SK-N-SH (cell line): Measurements from ENCODE around the gene PLEKHB1. TPM values are rescaled to one million over a fixed set of nuclear protein-coding genes. Genes with fewer than 3 reads are reported as not detected.

ENCODE experiments used
- CTCF ChIA-PET: fragments of 300-600, 350-600 bp; formaldehyde crosslinking; extraction: SDS; loops from one replicate; lab custom pipeline; 2021; lab: Yijun Ruan, JAX
- POLR2A ChIA-PET: fragments of 350-600 bp; sonication (Branson Sonifier 250); formaldehyde crosslinking; extraction: SDS; loops from one replicate; lab custom pipeline; 2020; ENCODE audit warnings: antibody characterized with exemption, inconsistent platforms; lab: Yijun Ruan, JAX
- DNase-seq: peaks from one replicate; pipeline ENCODE4 v3.0.0; 2012
- H2AFZ ChIP-seq: fragments of 200-600 bp; sonication (generic); 2 replicates; pipeline ENCODE4 v1.8.1; 2016; ENCODE audit warnings: antibody characterized with exemption, mild to moderate bottlenecking, low read depth
- H3F3A ChIP-seq: fragments of 200-600 bp; sonication (generic); replicated peaks from 2 replicates; pipeline ENCODE3; 2016; ENCODE audit warnings: antibody characterized with exemption, mild to moderate bottlenecking; ENCODE audit not compliant: insufficient read depth
- H3K27ac ChIP-seq, 2 experiments: fragments of 200-500 bp in 1 of 2; fragments of 200-600 bp in 1 of 2; sonication (Bioruptor generic) in 1 of 2; sonication (generic), shearing (Covaris generic) in 1 of 2; 2 replicates each; pipeline versions ENCODE4 v1.5.1 to v1.6.1; 2014 to 2016; ENCODE audit warnings: low read depth in 2 of 2, inconsistent platforms in 1 of 2, low read length in 1 of 2, mild to moderate bottlenecking in 1 of 2, mixed read lengths in 1 of 2
- H3K27me3 ChIP-seq: fragments of 200-600 bp; sonication (generic), shearing (Covaris generic); 2 replicates; pipeline ENCODE4 v1.6.1; 2016; ENCODE audit warnings: mixed run types; ENCODE audit not compliant: insufficient read depth
- H3K36me3 ChIP-seq, 2 experiments: fragments of 200-500 bp in 1 of 2; fragments of 200-600 bp in 1 of 2; sonication (Bioruptor generic) in 1 of 2; sonication (generic) in 1 of 2; replicated peaks in 1 of 2; 2 replicates each; pipeline versions ENCODE3 to v1.5.1; 2014 to 2016; ENCODE audit warnings: low read length in 1 of 2, mild to moderate bottlenecking in 1 of 2; ENCODE audit not compliant: insufficient read depth in 2 of 2, control insufficient read depth in 1 of 2
- H3K4me1 ChIP-seq, 2 experiments: fragments of 200-500 bp in 1 of 2; fragments of 200-600 bp in 1 of 2; sonication (Bioruptor generic) in 1 of 2; sonication (generic), shearing (Covaris generic) in 1 of 2; 2 replicates each; pipeline versions ENCODE4 v1.5.1 to v1.6.1; 2014 to 2016; ENCODE audit warnings: low read depth in 1 of 2, low read length in 1 of 2, mixed run types in 1 of 2; ENCODE audit not compliant: insufficient read depth in 2 of 2, control insufficient read depth in 1 of 2
- H3K4me2 ChIP-seq: fragments of 200-600 bp; sonication (generic), shearing (Covaris generic); 2 replicates; pipeline ENCODE4 v1.6.1; 2017; ENCODE audit warnings: mixed run types
- H3K4me3 ChIP-seq, 2 experiments: fragments of 200-500 bp in 1 of 2; fragments of 200-600 bp in 1 of 2; sonication (Bioruptor generic) in 1 of 2; sonication (generic), shearing (Covaris generic) in 1 of 2; 2 replicates each; pipeline versions ENCODE4 v1.5.1 to v1.8.1; 2014 to 2016; ENCODE audit warnings: low read depth in 2 of 2, inconsistent platforms in 1 of 2, low read length in 1 of 2, mild to moderate bottlenecking in 1 of 2, mixed read lengths in 1 of 2, moderate library complexity in 1 of 2
- H3K79me2 ChIP-seq: fragments of 200-600 bp; sonication (generic); 2 replicates; pipeline ENCODE4 v1.8.1; 2017; ENCODE audit warnings: mild to moderate bottlenecking; ENCODE audit not compliant: insufficient read depth
- H3K9ac ChIP-seq: fragments of 200-600 bp; sonication (generic); 2 replicates; pipeline ENCODE4 v1.6.1; 2017; ENCODE audit warnings: mixed run types
- H3K9me2 ChIP-seq: fragments of 200-600 bp; sonication (generic); 2 replicates; pipeline ENCODE4 v1.6.1; 2017; ENCODE audit warnings: mixed run types
- H3K9me3 ChIP-seq: fragments of 200-600 bp; sonication (generic); 2 replicates; pipeline ENCODE4 v1.6.1; 2017; ENCODE audit warnings: mixed run types, mild to moderate bottlenecking, moderate library complexity
- H4K20me1 ChIP-seq: fragments of 200-600 bp; sonication (generic); 2 replicates; pipeline ENCODE4 v1.6.1; 2017; ENCODE audit warnings: mild to moderate bottlenecking, mixed run types; ENCODE audit not compliant: insufficient read depth
- CHD2 ChIP-seq: fragments of 150-350 bp; IDR thresholded peaks from 2 replicates; pipeline ENCODE4 v1.6.1; 2018; ENCODE audit warnings: low read length; ENCODE audit not compliant: partially characterized antibody
- CTCF ChIP-seq: fragments of 200-600 bp; sonication (generic); IDR thresholded peaks from 2 replicates; pipeline ENCODE4 v1.6.1; 2017; ENCODE audit warnings: antibody characterized with exemption, mild to moderate bottlenecking, moderate library complexity
- ELF1 ChIP-seq: IDR thresholded peaks from 2 replicates; pipeline ENCODE4 v1.4.0; 2012
- EP300 ChIP-seq, 2 experiments: IDR thresholded peaks; 2 replicates each; pipeline versions ENCODE4 v1.4.0 to v1.6.1; 2012; ENCODE audit warnings: borderline replicate concordance in 1 of 2, low read depth in 1 of 2, low read length in 1 of 2
- EZH2phosphoT487 ChIP-seq: fragments of 200-600 bp; sonication (generic); IDR thresholded peaks from 2 replicates; pipeline ENCODE4 v1.6.1; 2017; ENCODE audit warnings: low read depth, mixed run types, mild to moderate bottlenecking, antibody characterized with exemption, moderate library complexity, borderline replicate concordance
- FOSL2 ChIP-seq: IDR thresholded peaks from 2 replicates; pipeline ENCODE4 v1.4.0; 2012; ENCODE audit warnings: low read depth, mild to moderate bottlenecking, moderate library complexity, borderline replicate concordance
- FOXM1 ChIP-seq: IDR thresholded peaks from 2 replicates; pipeline ENCODE4 v1.4.0; 2012; ENCODE audit warnings: low read depth, mild to moderate bottlenecking
- GABPA ChIP-seq: IDR thresholded peaks from 2 replicates; pipeline ENCODE4 v1.4.0; 2012; ENCODE audit warnings: low read depth, mild to moderate bottlenecking
- GATA2 ChIP-seq: sonication (generic); formaldehyde crosslinking; IDR thresholded peaks from 2 replicates; pipeline ENCODE4 v1.5.0; 2020; ENCODE audit warnings: mild to moderate bottlenecking, missing genetic modification reagents
- JUND ChIP-seq: IDR thresholded peaks from 2 replicates; pipeline ENCODE4 v1.4.0; 2012
- MXI1 ChIP-seq: IDR thresholded peaks from 2 replicates; pipeline ENCODE4 v1.6.1; 2012; ENCODE audit warnings: mild to moderate bottlenecking, low read depth, low read length, improper control_type of control experiment
- NFIC ChIP-seq: IDR thresholded peaks from 2 replicates; pipeline ENCODE4 v1.4.0; 2012; ENCODE audit warnings: borderline replicate concordance
- PBX3 ChIP-seq: IDR thresholded peaks from 2 replicates; pipeline ENCODE4; 2012
- RCOR1 ChIP-seq: fragments of 150-350 bp; IDR thresholded peaks from 2 replicates; pipeline ENCODE4 v1.6.1; 2017; ENCODE audit warnings: antibody characterized with exemption, low read length
- SMC3 ChIP-seq: IDR thresholded peaks from 2 replicates; pipeline ENCODE4 v1.6.1; 2012; ENCODE audit warnings: low read depth, low read length, improper control_type of control experiment
- TCF12 ChIP-seq: IDR thresholded peaks from 2 replicates; pipeline ENCODE4 v1.4.0; 2012
- USF1 ChIP-seq: IDR thresholded peaks from 2 replicates; pipeline ENCODE4 v1.4.0; 2012; ENCODE audit warnings: low read depth, borderline replicate concordance
- USF2 ChIP-seq: fragments of 150-350 bp; IDR thresholded peaks from 2 replicates; pipeline ENCODE4 v1.6.1; 2017; ENCODE audit warnings: antibody characterized with exemption, low read length, low read depth, borderline replicate concordance
- WGBS: methylation state at CpG from one replicate; pipeline ENCODE4 v1.1.6; 2017; ENCODE audit warnings: low lambda C conversion rate; 5-methylcytosine and 5-hydroxymethylcytosine counted together
- polyA plus RNA-seq, 3 experiments: library from polyadenylated mRNA; depleted of rRNA; stranded (reverse); fragments of >200 nt; gene quantifications; 2 replicates each; pipeline ENCODE4 v1.2.3, GENCODE V29; 2012

PLEKHB1 gene
- polyA plus RNA-seq, 1 of the 3 experiments (the other 2 are of a cell fraction) = 10.2 TPM

- no peaks in the 10 kb centered on the region for H3K4me1 ChIP-seq
- TF ChIP-seq EP300 (IDR thresholded peaks at IDR 0.05; ENCODE audit: borderline replicate concordance in 1 of 2, low read depth in 1 of 2, low read length in 1 of 2) = no peak
- TF ChIP-seq TCF12 = no peak
- TF ChIP-seq EZH2phosphoT487 = no peak
- TF ChIP-seq MXI1 = no peak
- TF ChIP-seq FOSL2 = no peak
- no peak for TF ChIP-seq RCOR1
- TF ChIP-seq SMC3 = no peak
- no peak for TF ChIP-seq USF1
- no peak for TF ChIP-seq CHD2
- no peak for TF ChIP-seq GABPA
- TF ChIP-seq JUND = no peak
- TF ChIP-seq NFIC = no peak
- TF ChIP-seq PBX3 = no peak
- TF ChIP-seq GATA2 (CRISPR knock-in tag) = no peak
- no peak for TF ChIP-seq USF2
- no peak for TF ChIP-seq FOXM1
- no peak for TF ChIP-seq ELF1
- no peak for TF ChIP-seq CTCF
- CTCF ChIA-PET = interaction anchor here (0.7 kb wide), 1 partner anchor 189 kb away, joined by 3 read pairs; no protein-coding TSS in a partner anchor
- peaks cover 0 to 3% of the 10 kb centered on the region in 2 experiments for H3K36me3 ChIP-seq
- no peaks in the 10 kb centered on the region for H3K9me2 ChIP-seq
- 100% methylated on average over 1 of the region's 1 CpG for WGBS
- H3K4me3 ChIP-seq = no peak overlapping the region
- no peak for DNase-seq
- H3K4me2 ChIP-seq = no peak overlapping the region
- H3K27ac ChIP-seq = no peak overlapping the region
- H3F3A ChIP-seq = peaks cover 7% of the 10 kb centered on the region
- POLR2A ChIA-PET = no interaction called here
- no peaks in the 10 kb centered on the region for H4K20me1 ChIP-seq
- H3K9me3 ChIP-seq = no peaks in the 10 kb centered on the region
- no peaks in the 10 kb centered on the region for H3K79me2 ChIP-seq
- no peak overlapping the region for H2AFZ ChIP-seq
- no peak overlapping the region for H3K9ac ChIP-seq
- no peaks in the 10 kb centered on the region for H3K27me3 ChIP-seq
These were observed 21.5 kb downstream of the PLEKHB1 start for GRCh38 chr11:73667891-73668290.
